Liver (tissue), 9 donors: ENCODE measurements around the gene AMIGO1. TPM values are rescaled to one million over a fixed set of nuclear protein-coding genes. Genes with fewer than 3 reads are reported as not detected.
A peak's percentile ranks its signal among the peaks of the same experiment; 100 is the strongest.

Experiments
- DNase-seq: peaks from one replicate; pipeline ENCODE4 v3.0.0-alpha.2; 2017; ENCODE audit warnings: low spot score
- H3K27ac ChIP-seq, 2 donors: one replicate each; pipeline ENCODE4 v1.7.0; 2013; ENCODE audit warnings: inconsistent platforms in 2 of 2, low read length in 2 of 2, control low read depth in 1 of 2, low read depth in 1 of 2, mild to moderate bottlenecking in 1 of 2
- H3K27me3 ChIP-seq, 4 donors: one replicate each; pipeline versions ENCODE4 v1.6.1 to v1.7.0; 2013; ENCODE audit warnings: low read length in 3 of 4, inconsistent platforms in 1 of 4, mild to moderate bottlenecking in 1 of 4, moderate library complexity in 1 of 4; ENCODE audit not compliant: control insufficient read depth in 4 of 4, insufficient read depth in 4 of 4
- H3K36me3 ChIP-seq, 4 donors: one replicate each; pipeline versions ENCODE4 v1.6.1 to v1.7.0; 2013; ENCODE audit warnings: low read length in 3 of 4, mild to moderate bottlenecking in 3 of 4, low read depth in 1 of 4, moderate library complexity in 1 of 4; ENCODE audit not compliant: control insufficient read depth in 4 of 4, insufficient read depth in 3 of 4
- H3K4me1 ChIP-seq, 4 donors: one replicate each; pipeline versions ENCODE4 v1.6.1 to v1.7.0; 2013; ENCODE audit warnings: low read length in 3 of 4, mild to moderate bottlenecking in 3 of 4, moderate library complexity in 1 of 4; ENCODE audit not compliant: control insufficient read depth in 4 of 4, insufficient read depth in 4 of 4
- H3K4me3 ChIP-seq, 3 donors: one replicate each; pipeline versions ENCODE4 v1.6.1 to v1.7.0; 2013; ENCODE audit warnings: low read length in 3 of 3, control low read depth in 1 of 3, low read depth in 1 of 3, mild to moderate bottlenecking in 1 of 3
- H3K9ac ChIP-seq, 2 donors: one replicate each; pipeline ENCODE4 v1.7.0; 2013; ENCODE audit warnings: low read length in 2 of 2, mild to moderate bottlenecking in 2 of 2, moderate library complexity in 2 of 2, control low read depth in 1 of 2, low read depth in 1 of 2
- H3K9me3 ChIP-seq, 4 donors: one replicate each; pipeline versions ENCODE4 v1.6.1 to v1.7.0; 2013; ENCODE audit warnings: low read length in 3 of 4; ENCODE audit not compliant: control insufficient read depth in 4 of 4
- ATF3 ChIP-seq: IDR thresholded peaks from 2 replicates; pipeline ENCODE4 v1.6.1; 2016; ENCODE audit warnings: antibody characterized with exemption
- CTCF ChIP-seq: fragments of 150-350 bp; IDR thresholded peaks from 2 replicates; pipeline ENCODE4 v1.5.1; 2017; ENCODE audit warnings: improper control_type of control experiment, low read depth, low read length; ENCODE audit not compliant: missing input control
- EGR1 ChIP-seq, 2 donors: IDR thresholded peaks; 2 replicates each; pipeline ENCODE4 v1.6.1; 2016 to 2018; ENCODE audit warnings: antibody characterized with exemption in 2 of 2, low read depth in 2 of 2
- FOXA1 ChIP-seq: IDR thresholded peaks from 2 replicates; pipeline ENCODE4 v1.6.1; 2016; ENCODE audit warnings: antibody characterized with exemption
- FOXA2 ChIP-seq: IDR thresholded peaks from 2 replicates; pipeline ENCODE4 v1.6.1; 2016; ENCODE audit warnings: antibody characterized with exemption
- GABPA ChIP-seq, 2 donors: IDR thresholded peaks in 1 of 2; conservative IDR thresholded peaks in 1 of 2; 2 replicates each; pipeline ENCODE4 v1.6.1; 2016; ENCODE audit warnings: antibody characterized with exemption in 2 of 2, mild to moderate bottlenecking in 1 of 2, moderate library complexity in 1 of 2
- HNF4A ChIP-seq, 2 donors: conservative IDR thresholded peaks; 2 replicates each; pipeline ENCODE4 v1.6.1; 2016; ENCODE audit warnings: antibody characterized with exemption in 2 of 2, mild to moderate bottlenecking in 2 of 2
- HNF4G ChIP-seq: IDR thresholded peaks from 2 replicates; pipeline ENCODE4 v1.6.1; 2016; ENCODE audit warnings: antibody characterized with exemption
- JUND ChIP-seq, 2 donors: IDR thresholded peaks; 2 replicates each; pipeline ENCODE4 v1.6.1; 2016; ENCODE audit warnings: antibody characterized with exemption in 2 of 2
- MAX ChIP-seq: IDR thresholded peaks from 2 replicates; pipeline ENCODE4 v1.6.1; 2016; ENCODE audit warnings: antibody characterized with exemption
- NR2F2 ChIP-seq: IDR thresholded peaks from 2 replicates; pipeline ENCODE4 v1.6.1; 2016; ENCODE audit warnings: antibody characterized with exemption
- RAD21 ChIP-seq, 2 donors: IDR thresholded peaks; 2 replicates each; pipeline ENCODE4 v1.6.1; 2016; ENCODE audit warnings: antibody characterized with exemption in 2 of 2, mild to moderate bottlenecking in 2 of 2
- REST ChIP-seq: IDR thresholded peaks from 2 replicates; pipeline ENCODE4 v1.6.1; 2016; ENCODE audit warnings: antibody characterized with exemption, mild to moderate bottlenecking
- RXRA ChIP-seq, 2 donors: IDR thresholded peaks; 2 replicates each; pipeline ENCODE4 v1.6.1; 2017 to 2018; ENCODE audit warnings: antibody characterized with exemption in 2 of 2, mild to moderate bottlenecking in 1 of 2
- SP1 ChIP-seq: IDR thresholded peaks from 2 replicates; pipeline ENCODE4 v1.6.1; 2018; ENCODE audit warnings: antibody characterized with exemption, mild to moderate bottlenecking
- TAF1 ChIP-seq: conservative IDR thresholded peaks from 2 replicates; pipeline ENCODE4 v1.6.1; 2016; ENCODE audit warnings: antibody characterized with exemption, mild to moderate bottlenecking
- YY1 ChIP-seq: IDR thresholded peaks from 2 replicates; pipeline ENCODE4 v1.6.1; 2016; ENCODE audit warnings: antibody characterized with exemption, mild to moderate bottlenecking
- ZBTB33 ChIP-seq: IDR thresholded peaks from 2 replicates; pipeline ENCODE4 v1.6.1; 2016; ENCODE audit warnings: antibody characterized with exemption
- WGBS: extraction: QIAGEN DNeasy Blood & Tissue Kit; methylation state at CpG from one replicate; pipeline ENCODE4 v1.1.7; 2013; 5-methylcytosine and 5-hydroxymethylcytosine counted together
- polyA plus RNA-seq, 2 donors: library from polyadenylated mRNA; stranded (reverse) in 1 of 2; unstranded in 1 of 2; fragments of 200-250 nt in 1 of 2; fragments of >200 nt in 1 of 2; fragmentation: Nextera tagmentation in 1 of 2; extraction: Ambion mirVana in 1 of 2; gene quantifications; one replicate each; pipeline versions ENCODE4 v1.2.1 to v1.2.3, GENCODE V29; 2013 to 2015
- total RNA-seq, 2 donors: library from RNA; depleted of rRNA; stranded (reverse); fragments of >200 nt; gene quantifications; one replicate each; pipeline ENCODE4 v1.2.3, GENCODE V29; 2014
- donor health status: healthy.
- donor health status: healthy.
- donor health status: healthy.
- donor health status: healthy.
- donor health status: healthy.

AMIGO1 gene
- total and polyA plus RNA-seq, 4 donors = 0.75 to 4.6 (median 1.9) TPM

- 96% methylated on average over 2 of the region's 2 CpGs for WGBS
- Histone ChIP-seq H3K9me3 (no peaks in the 10 kb centered on the region), H3K9ac (no peak overlapping the region), H3K36me3 (no peaks in the 10 kb centered on the region), H3K4me3 (no peak overlapping the region), H3K27ac (no peak overlapping the region), H3K4me1 (peaks cover 0 to 9% (median 0%) of the 10 kb centered on the region in 4 donors), H3K27me3 (no peaks in the 10 kb centered on the region)
- DNase-seq = no peak
- no peak for TF ChIP-seq SP1
- no peak for TF ChIP-seq TAF1
- no peak for TF ChIP-seq RXRA (IDR thresholded peaks at IDR 0.05)
These were observed 47.0 kb upstream of the AMIGO1 start for GRCh38 chr1:109556563-109556962.

GRCh38 chr1:109548321-109549267 is 39.1 kb upstream of the AMIGO1 start, which contains the start of gene GNAI3:
GNAI3 (plus strand) TSS chr1:109548615; CDS start chr1:109548721, 106 bp downstream.
- peaks cover 5 to 41% (median 29%) of the 10 kb centered on the region in 4 donors for H3K4me1 ChIP-seq
- H3K27ac ChIP-seq = peak within 1 kb of the TSS; percentile 90 to 94

More at GRCh38 chr1:109548321-109549267, 39.1 kb upstream of the AMIGO1 start, which contains the start of gene GNAI3:
- Histone ChIP-seq H3K36me3 (no peaks in the 10 kb centered on the region), H3K9ac (peak within 1 kb of the TSS; percentile 85 to 93), H3K4me3 (peak within 1 kb of the TSS; percentile 87 to 93 (median 89)), H3K9me3 (no peaks in the 10 kb centered on the region), H3K27me3 (no peaks in the 10 kb centered on the region)
- DNase-seq = peak; percentile 96
- under 1% methylated on average over 68 of the region's 68 CpGs for WGBS
- TF ChIP-seq NR2F2 (no peak), HNF4A (conservative IDR thresholded peaks at IDR 0.05) (peak in 1 of 2 donors; percentile 24), FOXA2 (no peak), CTCF (no peak), JUND (IDR thresholded peaks at IDR 0.05) (no peak), ZBTB33 (peak; percentile 53), REST (peak; percentile 82), YY1 (peak; percentile 89), FOXA1 (no peak), ATF3 (no peak), TAF1 (peak; percentile 86), GABPA (IDR thresholded peaks at IDR 0.05 in 1 of 2, conservative IDR thresholded peaks at IDR 0.05 in 1 of 2) (peak; percentile 94 to 99), RXRA (IDR thresholded peaks at IDR 0.05) (peak; percentile 43 to 45), EGR1 (IDR thresholded peaks at IDR 0.05; ENCODE audit: low read depth in 2 of 2) (peak in 1 of 2 donors; percentile 73), HNF4G (no peak), SP1 (peak; percentile 38), RAD21 (IDR thresholded peaks at IDR 0.05) (peak; percentile 50 to 61), MAX (peak; percentile 79)
